Measurements from ENCODE around the gene ATP2B3.

Gene ATP2B3

DNA sequence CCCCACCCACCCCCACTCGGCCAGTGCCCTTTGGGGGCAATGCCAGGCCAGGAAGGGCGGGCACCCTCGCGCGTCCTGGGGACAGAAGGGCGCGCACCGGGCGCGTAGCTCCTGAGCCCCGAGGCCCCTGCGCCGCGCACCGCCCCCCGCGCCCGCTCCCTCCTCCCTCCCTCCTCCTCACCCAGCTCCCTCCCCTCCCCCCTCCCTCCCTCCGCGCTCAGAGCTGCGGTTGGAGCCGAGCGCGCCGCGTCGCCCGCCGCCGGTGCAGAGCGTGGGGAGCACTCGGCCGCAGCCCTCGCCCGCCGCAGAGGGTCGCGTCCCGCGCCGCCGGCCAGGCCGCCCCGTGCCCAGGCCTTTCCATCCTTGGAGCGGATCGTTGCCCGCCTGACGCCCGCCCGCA is at the start of gene ATP2B3:
TSS of gene ATP2B3 (plus strand) at position 220 of the 400 bp plus-strand sequence. CDS start 18,606 bp downstream, outside the sequence.
- no peak for DNase-seq

DNA sequence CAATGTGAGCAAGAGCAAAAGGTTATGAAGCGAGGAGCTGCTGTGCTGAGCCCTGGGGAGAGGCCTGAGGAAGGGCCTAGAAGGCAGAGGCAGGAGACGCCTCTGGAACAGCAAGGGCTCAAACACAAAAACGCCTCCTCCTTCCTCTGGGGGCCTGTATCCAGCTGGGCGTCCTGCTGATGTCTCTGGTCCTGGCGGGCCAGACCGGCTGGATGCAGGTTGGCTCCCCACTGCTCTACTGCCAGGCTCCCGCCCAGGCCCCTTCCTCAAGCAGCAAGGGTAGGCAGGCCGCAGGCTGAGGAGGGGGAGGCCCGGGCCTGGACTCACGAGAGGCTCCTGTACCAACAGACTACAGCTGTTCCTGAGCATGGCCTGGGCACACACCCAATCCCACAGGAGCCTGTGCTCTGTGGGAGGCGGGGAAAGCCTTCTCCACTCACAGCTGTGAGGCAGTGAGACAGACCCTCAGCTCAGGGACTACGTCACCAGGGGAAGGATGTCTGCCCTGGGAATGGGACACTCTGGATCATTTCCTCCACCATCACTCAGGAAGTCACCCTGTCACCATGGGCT is 49.3 kb upstream of the ATP2B3 start:
- DNase-seq, result no peak

DNA sequence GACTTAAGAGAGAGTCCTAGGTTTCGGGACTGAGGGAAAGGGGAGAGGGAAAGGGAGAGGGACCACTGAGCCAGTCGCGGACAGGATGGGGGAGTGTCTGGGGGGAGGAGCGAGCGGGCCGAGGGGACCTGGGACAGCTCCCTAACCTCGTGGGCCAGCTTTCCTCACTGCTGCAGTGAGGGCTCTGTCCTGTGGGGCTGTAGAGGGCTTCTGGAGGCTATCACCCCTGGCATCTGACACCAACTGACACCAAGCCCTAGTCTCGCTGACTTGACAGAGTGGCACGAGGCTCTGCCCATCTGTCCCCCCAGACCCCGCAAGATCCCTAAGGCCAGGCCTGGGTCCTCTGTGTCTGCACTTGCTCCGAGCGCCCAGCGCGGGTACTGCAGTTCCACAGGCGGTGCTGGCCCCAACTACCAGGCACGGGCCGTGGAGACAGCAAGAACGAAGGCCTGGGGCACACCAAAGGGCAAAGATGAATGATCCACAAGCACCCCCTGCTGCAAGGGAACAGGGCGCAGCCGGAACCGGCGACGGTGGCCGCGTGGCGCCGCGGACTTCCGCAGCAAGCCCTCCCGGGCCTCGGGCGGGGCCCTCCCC is 47.5 kb upstream of the ATP2B3 start:
- peak; percentile 20 to 36 for DNase-seq

DNA sequence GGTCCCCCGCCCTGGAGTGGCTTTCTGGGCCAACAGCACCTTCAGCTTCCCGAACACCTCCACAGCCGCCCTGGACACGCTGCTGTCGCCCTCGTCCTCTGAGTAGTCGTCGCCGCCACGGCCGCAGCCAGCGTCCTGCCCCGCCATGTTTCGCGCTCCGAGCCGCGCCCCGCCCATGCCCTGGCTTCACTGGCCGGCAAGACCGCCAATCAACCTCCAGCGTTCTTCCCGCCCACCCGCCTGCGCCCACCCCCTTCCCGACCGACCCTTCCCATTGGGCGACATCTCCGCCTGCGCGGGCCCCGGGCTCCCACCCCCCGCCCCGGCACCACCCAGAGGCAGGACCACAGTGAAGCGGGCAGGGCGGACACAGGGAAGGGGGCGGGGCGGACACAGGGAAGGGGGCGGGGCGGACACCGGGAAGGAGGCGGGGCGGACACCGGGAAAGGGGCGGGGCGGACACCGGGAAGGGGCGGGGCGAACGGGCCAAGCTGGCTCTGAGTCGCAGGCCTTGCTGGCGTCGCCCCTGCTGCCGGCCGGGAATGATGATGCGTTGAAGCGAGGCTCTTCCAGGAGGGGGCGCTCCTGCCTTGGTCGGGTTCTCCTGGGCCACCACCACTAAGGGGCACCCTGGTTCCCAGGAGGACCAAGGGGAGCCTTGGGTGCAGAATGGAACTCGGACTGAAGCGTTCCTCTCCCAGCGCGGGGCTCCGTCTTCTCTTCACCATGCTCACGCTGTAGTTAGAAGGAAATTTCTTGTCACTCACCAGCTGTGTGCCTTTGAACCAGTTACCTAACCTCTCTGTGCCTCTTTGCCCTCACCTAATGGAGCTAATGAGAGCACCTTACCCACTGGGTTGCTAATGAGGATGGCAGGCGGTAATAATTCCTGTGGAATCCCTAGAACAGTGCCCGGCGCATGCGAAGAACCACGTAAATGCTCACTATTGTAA is 46.8 kb upstream of the ATP2B3 start, which contains the start of gene HAUS7:
TSS of gene HAUS7 (minus strand) at position 166 of the 953 bp plus-strand sequence. CDS start at position 147, 19 bp downstream.
- peak; percentile 82 to 88 for DNase-seq

DNA sequence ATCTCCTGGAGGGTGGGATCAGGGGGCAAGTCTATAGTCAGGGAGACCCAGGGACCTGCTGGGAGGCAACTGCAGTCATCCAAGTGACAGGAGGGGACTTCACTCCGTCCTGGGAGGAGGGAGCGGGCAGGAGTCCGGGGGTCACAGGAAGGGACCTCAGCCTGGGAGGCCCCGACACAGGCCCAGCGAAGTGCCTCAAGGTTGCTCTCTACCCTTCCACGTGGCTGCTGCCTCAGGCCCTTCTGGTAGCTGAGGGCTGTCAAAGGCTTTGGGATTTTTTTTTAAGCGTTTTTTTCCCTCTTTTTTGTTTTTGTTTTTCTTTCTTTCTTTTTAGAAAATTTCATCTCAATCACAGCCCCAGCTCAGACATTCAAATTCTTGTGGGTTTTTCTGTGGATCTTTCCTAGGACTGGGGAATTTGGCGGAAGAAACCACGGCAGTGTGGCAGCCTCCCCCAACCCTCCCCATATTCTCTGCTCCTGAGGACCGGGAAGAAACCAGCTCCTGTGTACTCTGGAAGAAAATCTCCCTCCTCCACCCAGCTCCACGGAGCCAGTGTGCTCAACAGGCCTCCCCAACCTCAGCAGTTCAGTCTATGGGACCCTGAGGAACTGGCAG is 45.7 kb upstream of the ATP2B3 start:
- no peak for DNase-seq

DNA sequence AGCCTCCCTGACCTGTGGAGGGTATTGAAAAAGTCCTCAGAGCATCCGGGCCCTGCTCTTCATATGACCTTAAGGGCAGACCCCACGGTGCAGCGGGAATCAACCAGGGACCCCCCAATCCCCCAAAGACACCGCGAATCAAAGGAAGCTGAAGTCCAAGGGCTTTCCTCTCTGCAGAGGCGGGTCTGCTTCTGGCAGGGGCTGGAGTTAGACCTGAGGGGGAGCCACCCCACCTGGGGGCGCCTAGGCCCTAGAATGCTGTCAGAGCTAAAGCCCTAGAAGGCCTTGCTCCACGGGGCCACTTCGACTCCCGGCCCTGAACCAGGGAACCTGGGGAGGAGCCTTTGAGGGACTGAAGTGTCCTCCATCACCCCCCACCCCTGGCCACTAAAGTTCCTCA is 44.3 kb upstream of the ATP2B3 start:
- DNase-seq, result no peak

DNA sequence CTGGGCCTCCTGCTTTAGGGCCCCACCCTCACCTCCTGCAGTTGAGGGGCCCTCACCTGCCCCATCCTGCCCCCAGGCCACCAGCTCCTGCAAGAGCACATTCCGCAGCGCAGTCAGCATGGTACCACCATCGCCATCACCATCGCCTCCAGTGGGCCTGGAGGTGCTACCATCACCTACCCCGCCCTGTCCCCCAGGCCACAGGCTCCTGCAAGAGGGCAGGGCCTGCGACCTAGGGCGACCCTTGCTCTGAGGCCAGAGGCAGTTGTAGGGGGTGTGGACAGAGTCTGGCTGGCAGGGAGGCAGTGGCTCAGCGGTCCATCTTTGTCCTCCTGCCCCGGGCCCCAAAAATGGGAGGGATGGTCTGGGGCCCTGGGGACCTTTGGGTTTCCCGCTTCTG is 43.2 kb upstream of the ATP2B3 start:
- no peak for DNase-seq

DNA sequence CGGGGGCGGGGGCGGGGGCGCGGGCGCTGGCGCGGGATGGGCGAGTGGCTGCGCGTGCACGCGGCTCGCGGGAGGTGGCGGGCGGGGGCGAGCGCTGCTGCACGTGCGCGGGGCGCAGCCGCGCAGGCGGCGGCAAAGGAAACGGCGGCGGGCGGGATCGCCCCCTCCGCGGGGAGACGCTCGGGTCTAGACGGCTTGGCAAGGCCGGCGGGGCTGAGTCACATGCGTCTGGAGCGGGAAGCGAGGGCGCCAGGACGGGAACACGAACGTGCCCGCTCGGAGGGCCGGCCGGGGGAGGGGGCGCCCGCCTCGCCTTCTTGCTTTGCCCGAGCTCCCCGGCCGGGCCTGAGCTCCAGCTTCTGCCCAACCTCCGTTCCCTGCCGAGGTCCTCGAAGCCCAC is 42.7 kb upstream of the ATP2B3 start:
- DNase-seq, result peak; percentile 21 to 32

DNA sequence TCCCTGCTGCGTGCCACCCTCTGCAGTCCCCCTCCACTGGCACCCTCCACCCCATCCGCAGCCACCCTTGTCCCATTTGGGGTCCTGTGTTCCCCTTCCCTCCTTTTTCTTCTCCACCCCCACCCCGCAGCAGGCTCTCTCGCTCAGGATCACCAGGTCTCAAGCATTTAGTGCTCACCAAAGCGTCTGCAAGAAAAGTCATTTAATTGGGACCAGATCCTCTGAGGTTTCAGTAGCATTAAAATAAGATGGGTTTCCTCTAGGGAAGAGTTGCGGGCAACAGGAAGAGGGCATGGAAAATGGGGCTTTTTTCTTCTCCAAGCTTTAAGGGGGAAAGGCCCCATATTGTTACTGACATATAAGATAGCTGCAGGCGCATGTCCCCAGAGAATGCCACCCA is 42.2 kb upstream of the ATP2B3 start:
- DNase-seq, result no peak

DNA sequence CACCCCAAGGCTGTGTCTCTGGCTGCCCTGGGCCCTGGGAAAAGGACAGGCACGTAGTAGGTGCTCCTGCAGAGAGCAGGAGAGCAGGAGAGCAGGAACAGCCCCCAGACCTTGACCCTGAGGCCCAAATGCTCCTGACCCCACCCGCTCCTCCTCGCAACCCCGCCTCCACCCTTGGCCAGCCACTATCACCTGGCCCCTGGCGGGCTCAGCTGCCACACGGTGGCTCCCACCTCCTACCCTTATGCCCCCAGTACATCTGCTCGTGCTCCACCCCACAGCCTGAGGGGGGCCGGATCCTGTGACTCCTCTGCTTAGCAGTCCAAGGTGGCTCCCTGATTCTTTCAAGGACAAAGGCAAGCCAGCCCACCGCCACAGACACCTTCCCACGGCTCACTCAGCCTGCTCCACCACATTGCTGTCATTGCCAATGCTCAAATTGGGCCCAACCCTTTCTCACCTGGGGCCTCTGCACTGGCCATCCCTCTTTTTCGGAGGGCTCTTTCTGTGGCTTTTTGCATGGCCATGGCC is 41.6 kb upstream of the ATP2B3 start:
- no peak for DNase-seq

DNA sequence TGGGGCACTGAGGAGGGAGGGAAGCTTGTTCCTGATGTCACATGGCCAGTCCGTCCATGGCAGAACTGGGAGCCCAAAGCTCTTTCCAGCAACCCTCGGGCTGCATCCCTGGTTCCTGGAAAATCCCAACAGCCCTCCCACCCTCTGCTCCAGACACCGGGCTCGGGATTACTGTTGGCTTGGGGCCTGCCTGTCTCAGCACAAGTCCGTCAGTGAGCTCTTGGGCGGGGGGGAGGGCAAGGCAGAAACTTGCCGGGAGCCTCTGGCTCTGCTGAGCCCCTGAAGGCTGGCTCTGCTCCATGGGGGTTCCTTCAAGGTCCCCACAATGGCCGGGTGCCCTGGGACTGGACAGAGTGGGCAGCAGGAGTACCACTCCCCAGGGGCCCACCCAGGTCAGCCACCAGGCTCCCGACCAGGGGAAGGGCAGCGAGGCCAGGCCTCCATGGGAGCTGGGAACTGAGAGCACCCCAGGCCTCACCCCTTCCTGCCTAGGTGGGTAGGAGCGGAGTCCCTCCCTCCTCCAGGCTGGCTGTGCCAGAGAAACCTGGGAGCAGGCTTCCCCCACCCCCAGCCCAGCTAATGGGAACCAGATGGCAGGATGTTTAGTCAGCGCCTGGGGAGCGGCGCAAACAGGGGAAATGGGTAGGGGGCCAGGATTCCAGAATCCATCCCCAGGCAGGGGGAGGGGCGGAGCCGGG is 40.6 kb upstream of the ATP2B3 start:
- no peak for DNase-seq

DNA sequence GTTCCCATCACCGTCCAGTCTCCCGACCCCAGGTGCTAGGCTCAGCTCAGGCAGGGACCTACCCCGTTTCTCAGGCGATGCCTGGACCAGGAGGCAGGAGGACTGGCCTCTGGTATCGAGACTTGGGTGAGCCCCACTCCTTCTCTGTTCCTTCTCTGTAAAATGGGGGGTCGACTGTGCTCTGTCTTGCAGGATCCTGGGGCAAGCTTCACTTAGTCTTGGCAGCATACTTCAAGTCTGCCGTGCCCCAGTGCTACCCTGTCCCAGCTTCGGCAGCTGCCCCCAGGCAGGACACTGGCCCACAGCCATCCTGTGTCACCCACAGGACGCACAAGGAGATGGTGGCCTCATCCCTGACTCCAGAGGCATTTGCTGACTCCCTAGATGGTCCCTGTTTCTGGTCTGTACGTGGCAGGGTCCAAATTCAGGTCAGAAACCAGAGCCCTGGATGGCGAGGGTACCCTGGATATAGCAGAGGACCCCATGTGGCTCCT is 40.0 kb upstream of the ATP2B3 start:
- no peak for DNase-seq

DNA sequence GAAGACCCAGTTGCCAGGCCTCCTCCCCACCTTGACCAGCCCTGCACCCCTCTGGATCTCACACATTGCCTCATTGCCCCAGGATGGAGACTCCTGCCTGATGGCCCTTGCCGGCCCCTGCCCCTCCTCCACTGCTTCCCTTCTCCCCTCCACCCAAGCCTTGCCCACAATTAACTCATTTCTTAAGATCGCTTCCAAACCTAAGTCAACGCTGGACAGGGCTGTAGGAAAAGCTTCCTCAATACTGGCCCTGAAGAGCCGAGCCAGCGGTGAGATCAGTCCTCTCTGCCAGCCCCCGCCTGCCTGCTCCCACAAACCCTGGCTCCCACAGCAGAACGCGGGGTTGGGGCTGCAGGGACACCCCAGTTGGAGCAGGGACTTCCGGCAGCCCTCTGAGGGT is 39.5 kb upstream of the ATP2B3 start:
- DNase-seq, result no peak

DNA sequence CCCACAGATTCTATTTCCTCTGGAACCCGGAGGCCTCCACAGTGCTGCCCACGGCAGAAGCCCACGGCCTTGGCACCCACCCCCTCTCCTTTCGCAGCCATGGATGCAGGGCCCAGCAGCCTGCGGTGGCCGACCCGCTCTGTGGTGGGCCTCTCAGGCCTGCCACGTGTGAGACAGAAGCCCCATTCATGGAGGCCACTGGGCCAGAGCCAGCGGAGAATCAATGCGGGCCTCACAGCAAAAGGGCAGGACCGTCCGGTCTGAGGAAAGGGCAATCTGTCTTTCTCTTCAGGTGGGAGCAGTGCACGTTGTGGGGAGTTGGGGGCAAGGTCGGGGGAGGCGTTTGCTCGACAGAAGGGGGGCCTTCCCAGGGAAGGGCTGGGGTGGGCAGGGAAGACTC is 38.7 kb upstream of the ATP2B3 start:
- DNase-seq, result no peak

DNA sequence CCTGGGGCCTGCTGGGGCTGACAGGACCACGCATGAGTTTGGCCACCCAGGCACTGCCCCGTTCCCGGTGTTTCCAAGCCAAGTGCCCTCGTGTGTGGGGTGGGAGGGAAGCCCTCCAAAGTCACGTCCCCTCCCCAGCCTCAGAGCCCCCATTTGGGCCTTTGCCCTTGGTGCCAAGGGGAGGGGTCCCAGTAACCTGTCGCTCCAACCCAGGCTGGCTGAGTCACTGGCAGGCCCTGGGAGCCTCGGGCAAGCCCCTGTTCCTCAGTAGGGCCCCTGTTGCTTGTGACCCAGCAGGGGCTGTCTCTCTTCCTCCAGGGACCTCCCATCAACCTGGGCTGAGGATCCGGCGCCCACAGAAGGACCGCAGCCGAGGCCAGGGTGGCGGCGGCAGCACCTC is 36.4 kb upstream of the ATP2B3 start:
- no peak for DNase-seq

DNA sequence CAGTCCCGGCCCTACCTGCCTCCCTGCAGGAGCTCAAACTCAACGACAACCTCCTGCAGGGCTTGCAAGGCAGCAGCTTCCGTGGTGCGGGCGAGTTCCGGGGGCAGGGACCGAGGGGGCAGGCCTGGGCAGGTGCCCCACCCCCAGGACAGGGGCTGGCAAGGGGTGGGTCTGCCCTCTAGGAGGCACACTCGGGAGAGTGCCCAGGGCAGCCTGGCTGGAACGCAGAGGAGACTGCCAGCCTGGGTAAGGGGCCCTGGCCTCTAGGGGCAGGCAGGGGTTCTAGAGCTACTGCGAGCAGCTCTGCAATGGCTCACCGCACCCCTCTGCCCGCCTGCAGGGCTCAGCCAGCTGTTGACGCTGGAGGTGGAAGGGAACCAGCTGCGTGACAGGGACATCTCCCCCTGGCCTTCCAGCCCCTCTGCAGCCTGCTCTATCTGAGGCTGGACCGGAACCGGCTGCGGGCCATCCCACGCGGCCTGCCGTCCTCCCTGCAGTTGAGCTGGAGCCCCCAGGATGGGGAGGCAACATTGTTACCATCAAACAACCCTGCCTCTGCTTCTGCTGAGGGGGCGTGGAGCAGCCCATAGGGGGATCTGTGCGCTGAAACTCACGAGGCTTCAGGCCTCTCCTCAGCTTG is 34.9 kb upstream of the ATP2B3 start:
- no peak for DNase-seq

DNA sequence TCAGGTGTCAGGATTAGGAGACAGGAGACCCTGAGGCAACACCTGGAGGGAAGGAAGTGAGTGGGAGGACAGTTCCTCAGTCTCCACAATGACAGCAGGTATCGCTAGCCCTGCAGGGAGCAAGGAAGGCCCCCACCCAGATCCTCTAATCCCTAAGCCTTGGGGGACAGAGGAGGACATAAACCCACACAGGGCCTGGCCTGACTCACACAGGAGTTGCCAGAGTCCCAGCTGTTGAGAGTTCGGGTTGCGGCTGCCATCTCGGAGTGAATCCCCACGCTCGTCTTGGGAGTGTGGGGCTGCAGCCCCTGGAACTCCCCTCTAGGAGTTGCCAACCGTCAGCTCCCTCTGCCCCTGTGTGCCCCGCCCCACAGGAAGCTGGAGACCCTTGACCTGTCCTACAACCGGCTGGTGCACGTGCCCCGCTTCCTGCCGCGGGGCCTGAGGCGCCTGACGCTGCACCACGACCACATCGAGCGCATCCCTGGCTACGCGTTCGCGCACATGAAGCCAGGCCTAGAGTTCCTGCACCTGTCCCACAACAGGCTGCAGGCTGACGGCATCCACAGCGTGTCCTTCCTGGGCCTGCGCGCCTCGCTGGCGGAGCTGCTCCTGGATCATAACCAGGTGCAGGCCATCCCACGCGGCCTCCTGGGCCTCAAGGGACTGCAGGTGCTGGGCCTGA is 31.9 kb upstream of the ATP2B3 start:
- no peak for DNase-seq

DNA sequence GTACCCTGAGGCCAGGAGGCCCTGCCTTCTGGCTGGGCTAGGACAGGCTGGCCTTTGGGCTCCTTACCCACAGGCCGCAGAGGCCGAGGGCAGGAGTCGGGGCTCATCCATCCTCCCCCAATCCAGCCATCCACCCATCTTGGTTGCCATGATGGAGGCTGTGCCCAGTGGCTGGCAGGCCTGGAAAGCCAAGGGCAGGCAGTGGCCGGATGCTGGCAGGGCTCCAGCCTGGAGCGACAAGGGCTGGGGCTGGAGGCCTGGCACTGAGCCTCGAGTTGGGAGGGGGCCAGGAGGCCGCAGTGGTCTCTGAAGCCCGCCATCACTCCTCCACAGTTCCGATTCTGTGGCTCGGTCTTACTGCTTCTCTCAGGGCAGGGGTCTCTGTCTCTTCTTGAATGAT is 31.3 kb upstream of the ATP2B3 start:
- no peak for DNase-seq

DNA sequence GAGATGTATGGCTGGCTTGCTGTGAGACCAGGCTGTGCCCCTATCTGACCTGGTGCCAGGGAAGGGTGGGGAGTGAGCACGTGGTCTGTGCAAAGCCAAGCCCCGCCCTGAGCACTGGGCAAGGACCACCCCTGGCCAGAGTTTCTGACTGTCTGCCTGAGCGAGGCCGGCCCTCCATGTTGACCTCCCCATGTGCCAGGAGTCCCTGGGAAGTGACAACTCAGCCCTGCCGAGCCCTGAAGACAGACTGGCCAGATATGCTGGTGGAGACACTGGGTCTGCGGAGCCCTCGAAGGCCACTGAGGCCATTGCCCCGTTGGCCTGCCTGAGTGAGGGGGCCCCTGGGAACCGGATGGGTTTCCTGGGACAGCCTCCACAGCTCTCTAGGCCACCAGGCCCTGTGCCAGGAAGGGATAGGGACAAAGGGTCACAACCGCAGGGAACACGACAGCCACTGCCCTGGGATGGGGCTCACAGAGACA is 29.8 kb upstream of the ATP2B3 start:
- DNase-seq, result no peak

DNA sequence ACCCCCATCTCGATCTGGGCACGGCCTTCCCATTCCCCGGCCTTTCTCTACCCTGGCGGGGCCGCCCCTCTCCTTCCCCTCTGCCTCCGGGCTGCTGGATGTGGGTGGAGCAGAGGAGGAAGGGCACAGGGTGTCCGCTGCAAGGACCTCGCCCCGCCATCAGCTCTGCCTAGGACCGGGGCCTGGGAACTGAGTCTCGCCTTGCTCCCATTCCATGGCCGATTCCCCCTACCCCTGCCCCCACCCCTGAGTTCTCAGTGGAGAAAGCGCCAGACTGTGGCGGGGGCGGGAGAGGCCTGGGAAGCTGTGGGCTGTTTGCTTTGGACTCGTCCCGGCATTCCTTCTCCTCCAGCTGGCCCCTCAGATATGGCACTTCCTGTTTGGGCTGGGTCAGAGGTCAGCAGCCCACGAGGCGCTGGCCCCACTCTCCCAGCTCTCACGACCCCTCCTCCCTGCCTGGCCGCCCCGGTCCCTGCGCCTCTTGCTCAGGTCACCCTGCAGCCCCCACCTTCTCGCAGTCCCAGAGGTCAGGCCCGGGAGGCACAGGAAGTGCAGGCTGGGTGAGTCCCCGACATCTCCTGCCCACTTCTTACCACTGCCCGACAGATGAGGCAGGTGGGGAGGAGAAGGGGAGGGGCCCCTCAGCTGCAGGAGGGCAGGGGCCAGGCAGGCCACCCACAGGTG is 29.1 kb upstream of the ATP2B3 start:
- no peak for DNase-seq
